ENCODE results near the gene RPUSD4. TPM values are rescaled to one million over a fixed set of nuclear protein-coding genes. Genes with fewer than 3 reads are reported as not detected.

Gene RPUSD4
- total RNA-seq, 1 donor: 20.3 TPM

GRCh38 chr11:126160345-126161022 lies 51.0 kb downstream of the RPUSD4 start:
- H3K4me3 ChIP-seq (ENCODE audit: low read length): no peak overlapping the region
- no peaks in the 10 kb centered on the region for H3K4me1 ChIP-seq (ENCODE audit: insufficient read depth, low read length)
- H3K27me3 ChIP-seq (ENCODE audit: insufficient read depth, low read length): no peaks in the 10 kb centered on the region
- H3K9me3 ChIP-seq (ENCODE audit: low read depth, low read length): no peaks in the 10 kb centered on the region

GRCh38 chr11:126159719-126160344 lies 51.6 kb downstream of the RPUSD4 start:
- no peaks in the 10 kb centered on the region for H3K9me3 ChIP-seq (ENCODE audit: low read depth, low read length)
- no peak overlapping the region for H3K4me3 ChIP-seq (ENCODE audit: low read length)
- no peaks in the 10 kb centered on the region for H3K27me3 ChIP-seq (ENCODE audit: insufficient read depth, low read length)
- no peaks in the 10 kb centered on the region for H3K4me1 ChIP-seq (ENCODE audit: insufficient read depth, low read length)

- no peaks in the 10 kb centered on the region for H3K27me3 ChIP-seq (ENCODE audit: insufficient read depth, low read length)
- H3K4me1 ChIP-seq (ENCODE audit: insufficient read depth, low read length): no peaks in the 10 kb centered on the region
- H3K9me3 ChIP-seq (ENCODE audit: low read depth, low read length): no peaks in the 10 kb centered on the region
- H3K4me3 ChIP-seq (ENCODE audit: low read length): no peak overlapping the region
Observed at GRCh38 chr11:126158054-126158791, 53.2 kb downstream of the RPUSD4 start.

GRCh38 chr11:126157326-126158030 lies 54.0 kb downstream of the RPUSD4 start:
- H3K4me3 ChIP-seq (ENCODE audit: low read length): no peak overlapping the region
- no peaks in the 10 kb centered on the region for H3K27me3 ChIP-seq (ENCODE audit: insufficient read depth, low read length)
- H3K4me1 ChIP-seq (ENCODE audit: insufficient read depth, low read length): no peaks in the 10 kb centered on the region
- H3K9me3 ChIP-seq (ENCODE audit: low read depth, low read length): no peaks in the 10 kb centered on the region

GRCh38 chr11:126156814-126157213 lies 54.6 kb downstream of the RPUSD4 start:
- no peaks in the 10 kb centered on the region for H3K4me1 ChIP-seq (ENCODE audit: insufficient read depth, low read length)
- H3K27me3 ChIP-seq (ENCODE audit: insufficient read depth, low read length): no peaks in the 10 kb centered on the region
- H3K9me3 ChIP-seq (ENCODE audit: low read depth, low read length): no peaks in the 10 kb centered on the region
- H3K4me3 ChIP-seq (ENCODE audit: low read length): no peak overlapping the region

- Histone ChIP-seq H3K27me3 (ENCODE audit: insufficient read depth, low read length) (no peaks in the 10 kb centered on the region), H3K4me3 (ENCODE audit: low read length) (no peak overlapping the region), H3K9me3 (ENCODE audit: low read depth, low read length) (no peaks in the 10 kb centered on the region), H3K4me1 (ENCODE audit: insufficient read depth, low read length) (no peaks in the 10 kb centered on the region)
Observed at GRCh38 chr11:126155402-126156187, 55.9 kb downstream of the RPUSD4 start.

GRCh38 chr11:126154691-126155090 lies 56.8 kb downstream of the RPUSD4 start:
- H3K4me3 ChIP-seq (ENCODE audit: low read length): no peak overlapping the region
- H3K9me3 ChIP-seq (ENCODE audit: low read depth, low read length): no peaks in the 10 kb centered on the region
- no peaks in the 10 kb centered on the region for H3K27me3 ChIP-seq (ENCODE audit: insufficient read depth, low read length)
- no peaks in the 10 kb centered on the region for H3K4me1 ChIP-seq (ENCODE audit: insufficient read depth, low read length)

GRCh38 chr11:126153972-126154371 lies 57.5 kb downstream of the RPUSD4 start:
- Histone ChIP-seq H3K27me3 (ENCODE audit: insufficient read depth, low read length) (no peaks in the 10 kb centered on the region), H3K4me1 (ENCODE audit: insufficient read depth, low read length) (no peaks in the 10 kb centered on the region), H3K9me3 (ENCODE audit: low read depth, low read length) (no peaks in the 10 kb centered on the region), H3K4me3 (ENCODE audit: low read length) (no peak overlapping the region)

- Histone ChIP-seq H3K27me3 (ENCODE audit: insufficient read depth, low read length) (no peaks in the 10 kb centered on the region), H3K4me3 (ENCODE audit: low read length) (no peak overlapping the region)
Observed at GRCh38 chr11:126153006-126153405, 58.4 kb downstream of the RPUSD4 start.

GRCh38 chr11:126152586-126152985 lies 58.9 kb downstream of the RPUSD4 start:
- Histone ChIP-seq H3K4me1 (ENCODE audit: insufficient read depth, low read length) (no peaks in the 10 kb centered on the region), H3K9me3 (ENCODE audit: low read depth, low read length) (no peaks in the 10 kb centered on the region), H3K4me3 (ENCODE audit: low read length) (no peak overlapping the region), H3K27me3 (ENCODE audit: insufficient read depth, low read length) (no peaks in the 10 kb centered on the region)

More at GRCh38 chr11:126153006-126153405, 58.4 kb downstream of the RPUSD4 start:
- no peaks in the 10 kb centered on the region for H3K9me3 ChIP-seq (ENCODE audit: low read depth, low read length)
- no peaks in the 10 kb centered on the region for H3K4me1 ChIP-seq (ENCODE audit: insufficient read depth, low read length)

GRCh38 chr11:126152152-126152551 lies 59.3 kb downstream of the RPUSD4 start:
- Histone ChIP-seq H3K27me3 (ENCODE audit: insufficient read depth, low read length) (no peaks in the 10 kb centered on the region), H3K9me3 (ENCODE audit: low read depth, low read length) (no peaks in the 10 kb centered on the region), H3K4me3 (ENCODE audit: low read length) (no peak overlapping the region), H3K4me1 (ENCODE audit: insufficient read depth, low read length) (no peaks in the 10 kb centered on the region)

Other genes starting within 250 kb of the RPUSD4 start
- gene CDON, start 148.8 kb downstream of the RPUSD4 start, total RNA-seq: 1.2 TPM
- gene FAM118B, start 132 bp upstream of the RPUSD4 start, total RNA-seq: 2.8 TPM
- 132 TPM for gene SRPRA, start 57.2 kb upstream of the RPUSD4 start, total RNA-seq
- 6.1 TPM for gene FOXRED1, start 57.5 kb upstream of the RPUSD4 start, total RNA-seq
- 5.1 TPM for gene TIRAP, start 71.4 kb upstream of the RPUSD4 start, total RNA-seq
- gene DCPS, start 92.4 kb upstream of the RPUSD4 start, total RNA-seq: 6.2 TPM
- gene ST3GAL4, start 144.0 kb upstream of the RPUSD4 start, total RNA-seq: 8.2 TPM

Measured in mononuclear cell (primary cell).